Stimulated activated CD4-positive, alpha-beta T cell treated with anti-CD3 and anti-CD28 coated beads, Interleukin-12 subunit alpha, Interleukin-12 subunit beta, amount 100 ng/mL, for 4 hours (primary cell): ENCODE measurements around the gene UBE2E1.

Source experiments
- DNase-seq: peaks from one replicate; pipeline ENCODE4 v3.0.0-alpha.2; 2020

The UBE2E1 gene

DNA sequence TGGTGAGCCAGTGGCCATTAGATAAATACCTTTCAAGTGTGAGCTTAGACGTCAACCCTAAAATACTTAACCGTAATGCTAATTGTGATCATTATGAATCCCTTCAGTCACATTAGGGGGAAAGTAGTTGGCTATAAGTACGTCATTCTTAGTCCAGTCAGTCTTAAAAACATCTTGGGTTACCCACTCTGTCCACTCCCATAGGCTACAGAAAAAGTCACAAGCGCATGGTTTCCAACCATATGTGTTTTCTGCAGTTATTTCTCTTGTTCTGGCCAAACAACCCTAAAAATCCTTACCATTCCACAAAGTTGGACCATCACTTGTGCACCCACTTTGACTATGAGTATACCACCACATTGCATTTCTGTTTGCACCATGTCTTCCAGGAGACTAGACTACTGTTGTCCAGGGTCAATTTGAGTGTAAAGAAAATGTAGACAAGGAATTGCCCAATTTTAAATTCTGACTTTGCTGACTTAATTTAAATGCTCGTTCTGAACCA lies 114.4 kb downstream of the UBE2E1 start:
- no peak for DNase-seq

DNA sequence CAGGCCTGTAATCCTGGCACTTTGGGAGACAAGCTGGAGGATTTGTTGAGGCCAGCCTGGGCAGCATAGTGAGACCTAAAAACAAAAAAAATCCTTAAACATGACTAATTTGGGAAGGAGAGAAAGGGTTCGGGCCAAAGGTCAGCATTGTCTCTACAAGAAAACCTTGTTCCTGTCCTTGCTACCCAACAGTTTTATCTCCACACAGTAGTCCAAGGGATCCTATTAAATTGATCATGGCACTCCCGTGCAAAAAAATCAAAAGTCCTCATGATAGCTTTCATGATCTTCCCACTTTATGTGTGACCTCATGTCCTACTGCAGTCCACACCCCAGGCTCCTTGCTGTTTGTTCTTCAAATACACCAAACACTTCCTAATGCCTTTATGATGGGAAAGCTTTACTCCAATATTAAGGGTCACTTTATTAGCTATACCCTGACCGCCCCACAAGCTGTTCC lies 115.3 kb downstream of the UBE2E1 start:
- DNase-seq, result no peak

- no peak for DNase-seq
Measured at GRCh38 chr3:23923786-23924185, 118.0 kb downstream of the UBE2E1 start.

DNA sequence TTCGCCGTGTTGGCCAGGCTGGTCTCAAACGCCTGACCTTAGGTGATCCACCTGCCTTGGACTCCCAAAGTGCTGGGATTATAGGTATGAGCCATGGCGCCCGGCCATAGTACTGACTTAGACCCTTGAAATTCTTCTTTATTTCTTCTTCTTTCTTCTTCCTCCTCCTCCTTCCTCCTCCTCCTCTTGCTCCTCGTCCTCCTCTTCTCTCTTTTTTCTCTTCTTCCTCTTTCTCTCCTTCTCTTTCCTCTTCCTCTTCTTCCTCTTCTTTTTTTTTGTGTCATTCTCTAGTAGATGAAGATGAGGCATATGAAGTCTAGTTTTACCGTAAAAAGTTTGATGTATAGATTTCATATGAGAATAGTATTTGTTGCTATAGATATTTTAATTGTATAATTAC lies 120.5 kb downstream of the UBE2E1 start:
- DNase-seq, result no peak

GRCh38 chr3:23926736-23927135 lies 121.0 kb downstream of the UBE2E1 start:
- no peak for DNase-seq

- DNase-seq, result no peak
Measured at GRCh38 chr3:23928524-23928923, 122.8 kb downstream of the UBE2E1 start.

- DNase-seq, result no peak
Measured at GRCh38 chr3:23931597-23931996, 125.8 kb downstream of the UBE2E1 start.

- DNase-seq, result no peak
Measured at GRCh38 chr3:23932571-23932970, 126.8 kb downstream of the UBE2E1 start.

- DNase-seq, result no peak
Measured at GRCh38 chr3:23934253-23934652, 128.5 kb downstream of the UBE2E1 start.

DNA sequence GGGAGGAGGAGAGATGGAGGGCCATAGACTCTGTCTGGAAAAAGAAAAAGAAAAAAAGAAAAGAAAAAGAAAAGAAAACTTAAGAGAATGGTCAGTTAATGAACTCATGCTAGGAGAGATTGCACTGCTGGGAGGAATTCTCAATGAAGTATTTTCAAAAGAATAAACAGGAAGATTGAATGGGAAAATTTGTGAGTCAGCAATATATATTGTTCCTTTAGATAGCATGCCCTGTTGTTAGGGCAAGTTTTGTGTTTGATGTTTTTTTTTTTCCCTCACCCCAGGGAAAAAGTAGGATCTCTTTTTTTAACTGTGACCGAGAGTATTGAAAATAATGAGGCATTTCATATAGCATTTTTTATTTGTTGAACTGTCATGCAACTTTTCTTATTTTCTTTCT lies 131.5 kb downstream of the UBE2E1 start:
- DNase-seq, result no peak

- DNase-seq, result no peak
Measured at GRCh38 chr3:23938688-23939087, 132.9 kb downstream of the UBE2E1 start.

- no peak for DNase-seq
Measured at GRCh38 chr3:23940775-23941174, 135.0 kb downstream of the UBE2E1 start.
